Activated CD8-positive, alpha-beta memory T cell treated with anti-CD3 and anti-CD28 coated beads, Interleukin-2, amount 10 ng/mL, durations not matched to agents 7 days and 5 days (primary cell): Measurements from ENCODE around the gene RFTN1. TPM values are rescaled to one million over a fixed set of nuclear protein-coding genes. Genes with fewer than 3 reads are reported as not detected.

Experiments
- ATAC-seq: fragments of 150-1000 bp; cut with Tn5 transposase; one replicate; pipeline ENCODE4 v1.10.0; 2021; ENCODE audit warnings: moderate library complexity
- CTCF ChIA-PET: fragments of 350-600 bp; sonication (Branson Sonifier 250); formaldehyde crosslinking; loops from one replicate; lab custom pipeline; 2021; ENCODE audit warnings: antibody characterized with exemption; lab: Charles Lee
- DNase-seq: peaks from one replicate; pipeline ENCODE4 v3.0.0-alpha.2; 2020
- H3K27ac Mint-ChIP-seq: one replicate; pipeline ENCODE4 v1.8.0; 2021; ENCODE audit warnings: mild to moderate bottlenecking, mixed read lengths
- H3K27me3 Mint-ChIP-seq: one replicate; pipeline ENCODE4 v1.8.0; 2021; ENCODE audit warnings: mixed read lengths
- H3K36me3 Mint-ChIP-seq: one replicate; pipeline ENCODE4 v1.8.0; 2021; ENCODE audit warnings: mild to moderate bottlenecking, mixed read lengths
- H3K4me1 Mint-ChIP-seq: one replicate; pipeline ENCODE4 v1.8.0; 2021; ENCODE audit warnings: mixed read lengths
- H3K4me3 Mint-ChIP-seq: one replicate; pipeline ENCODE4 v1.8.0; 2021; ENCODE audit warnings: mild to moderate bottlenecking, moderate library complexity, mixed read lengths
- H3K9me3 Mint-ChIP-seq: one replicate; pipeline ENCODE4 v1.8.0; 2022; ENCODE audit warnings: low read depth, mixed read lengths
- total RNA-seq, 2 experiments: library from RNA; stranded (reverse); gene quantifications; one replicate each; pipeline ENCODE4 v1.2.3, GENCODE V29; 2021

The RFTN1 gene
- total RNA-seq, 2 experiments from 2014 or later, result 78.0 to 96.7 TPM

DNA sequence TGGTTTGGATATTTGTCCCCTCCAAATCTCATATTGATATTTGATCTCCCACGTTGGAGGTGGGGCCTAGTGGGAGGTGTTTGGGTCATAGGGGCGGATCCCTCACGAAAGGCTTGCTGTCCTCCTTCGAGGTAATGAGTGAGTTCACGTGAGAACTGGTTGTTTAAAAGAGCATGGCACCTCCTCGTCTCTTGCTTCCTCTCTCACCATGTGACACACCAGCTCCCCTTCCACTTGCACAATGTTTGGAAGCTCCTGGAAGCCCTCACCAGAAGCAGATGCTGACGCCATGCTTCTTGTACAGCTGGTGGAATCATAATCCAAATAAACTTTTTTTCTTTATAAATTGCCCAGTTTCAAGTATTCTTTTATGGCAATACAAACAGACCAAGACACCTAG lies 38.6 kb downstream of the RFTN1 start:
- Mint-ChIP-seq H3K27ac (no peak overlapping the region), H3K27me3 (no peaks in the 10 kb centered on the region), H3K4me1 (peaks cover 41% of the 10 kb centered on the region), H3K9me3 (peaks cover 2% of the 10 kb centered on the region), H3K4me3 (no peak overlapping the region), H3K36me3 (peaks cover 84% of the 10 kb centered on the region)
- DNase-seq (no peak), ATAC-seq (no peak)
- CTCF ChIA-PET, result no interaction called here

DNA sequence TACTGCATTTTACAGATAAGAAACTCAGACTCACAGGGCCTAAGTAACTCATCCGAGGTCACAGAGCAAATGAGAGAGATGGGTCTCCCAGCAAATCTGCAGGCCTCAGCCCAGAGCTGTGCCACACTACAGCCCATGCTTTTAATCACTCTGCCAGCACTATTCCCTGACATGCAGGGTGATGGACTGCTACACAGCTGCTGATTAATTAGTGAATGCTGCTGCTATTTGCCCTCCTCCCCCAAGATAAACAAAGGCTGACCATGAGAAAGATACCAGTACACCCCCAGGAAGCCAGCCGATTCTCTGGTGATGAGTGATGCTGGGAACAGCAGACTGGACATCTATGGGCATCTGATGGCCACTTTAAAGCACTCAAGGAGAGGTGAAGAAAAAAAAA lies 39.3 kb downstream of the RFTN1 start:
- CTCF ChIA-PET, result interaction anchor here (1.4 kb wide), 1 partner anchor 34 kb away, joined by 3 read pairs; no protein-coding TSS in a partner anchor
- DNase-seq (no peak), ATAC-seq (no peak)
- Mint-ChIP-seq H3K9me3 (peaks cover 2% of the 10 kb centered on the region), H3K36me3 (peaks cover 81% of the 10 kb centered on the region), H3K27me3 (no peaks in the 10 kb centered on the region), H3K27ac (no peak overlapping the region), H3K4me3 (no peak overlapping the region), H3K4me1 (peaks cover 45% of the 10 kb centered on the region)

DNA sequence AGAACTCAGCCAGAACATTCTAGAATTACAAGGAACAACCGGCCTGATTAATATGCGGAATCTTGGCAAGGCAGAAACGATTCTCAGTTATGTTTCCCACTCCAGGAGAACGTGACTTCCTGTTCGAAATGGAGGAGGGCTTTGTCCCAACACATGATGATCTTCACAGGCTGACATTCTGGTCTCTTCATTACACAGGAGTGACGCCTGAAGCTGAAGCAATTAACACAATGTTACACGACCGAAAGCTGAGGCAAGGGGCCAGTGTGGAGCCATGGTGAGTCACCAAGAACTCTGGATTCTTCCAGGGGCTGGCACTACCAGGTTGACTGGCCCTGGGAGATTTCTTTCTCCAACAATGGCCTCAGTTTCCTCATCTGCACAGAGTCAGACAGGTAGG lies 40.9 kb downstream of the RFTN1 start:
- Mint-ChIP-seq H3K4me3 (no peak overlapping the region), H3K27me3 (no peaks in the 10 kb centered on the region), H3K27ac (no peak overlapping the region), H3K4me1 (peaks cover 53% of the 10 kb centered on the region), H3K9me3 (peaks cover 2% of the 10 kb centered on the region), H3K36me3 (peaks cover 80% of the 10 kb centered on the region)
- ATAC-seq (no peak), DNase-seq (no peak)
- CTCF ChIA-PET, result no interaction called here

DNA sequence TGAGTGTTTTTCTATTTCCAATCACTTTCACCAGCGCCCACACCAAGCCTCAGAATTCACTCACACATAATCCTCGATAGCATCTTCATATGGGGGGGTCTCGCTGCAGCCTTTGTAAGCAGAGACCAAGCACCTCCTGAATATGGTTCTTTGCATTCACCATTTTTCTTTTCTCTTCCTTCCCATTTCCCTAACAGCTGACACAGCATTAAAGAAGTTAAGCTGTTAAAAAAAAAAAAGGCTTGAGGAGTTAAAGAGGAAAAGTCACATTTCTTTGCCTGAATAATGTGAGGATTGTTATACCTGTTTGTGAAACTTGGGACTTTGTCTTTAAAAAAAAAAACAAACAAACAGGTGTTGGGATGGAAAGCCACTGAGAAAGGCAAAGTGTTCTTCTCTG lies 41.6 kb downstream of the RFTN1 start:
- DNase-seq (no peak), ATAC-seq (no peak)
- no peaks in the 10 kb centered on the region for H3K27me3 Mint-ChIP-seq
- CTCF ChIA-PET, result no interaction called here
- peaks cover 83% of the 10 kb centered on the region for H3K36me3 Mint-ChIP-seq
- H3K9me3 Mint-ChIP-seq, result peaks cover 2% of the 10 kb centered on the region
- H3K27ac Mint-ChIP-seq, result no peak overlapping the region
- no peak overlapping the region for H3K4me3 Mint-ChIP-seq
- H3K4me1 Mint-ChIP-seq, result peaks cover 50% of the 10 kb centered on the region

DNA sequence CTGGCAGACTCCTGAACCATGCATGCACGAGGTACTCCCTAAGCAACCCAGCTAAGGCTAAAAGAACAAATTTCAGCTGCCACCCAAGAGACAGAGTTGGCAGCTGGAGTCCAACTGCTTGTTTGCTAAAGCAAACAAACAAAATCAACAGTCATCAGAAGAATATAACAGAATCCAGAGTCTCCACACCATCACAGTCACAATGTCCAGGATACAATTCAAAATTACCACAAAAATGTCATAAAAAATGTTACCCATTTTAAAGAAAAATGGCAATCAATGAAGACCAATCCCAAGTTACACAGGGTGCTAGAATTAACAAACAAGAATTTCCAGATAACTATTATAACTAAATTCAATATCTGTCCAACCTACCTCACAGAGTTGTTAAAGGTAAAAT lies 42.9 kb downstream of the RFTN1 start:
- Mint-ChIP-seq H3K9me3 (peaks cover 2% of the 10 kb centered on the region), H3K27ac (no peak overlapping the region), H3K36me3 (peaks cover 80% of the 10 kb centered on the region), H3K27me3 (no peaks in the 10 kb centered on the region), H3K4me3 (no peak overlapping the region), H3K4me1 (peaks cover 41% of the 10 kb centered on the region)
- CTCF ChIA-PET, result no interaction called here
- DNase-seq (no peak), ATAC-seq (no peak)

DNA sequence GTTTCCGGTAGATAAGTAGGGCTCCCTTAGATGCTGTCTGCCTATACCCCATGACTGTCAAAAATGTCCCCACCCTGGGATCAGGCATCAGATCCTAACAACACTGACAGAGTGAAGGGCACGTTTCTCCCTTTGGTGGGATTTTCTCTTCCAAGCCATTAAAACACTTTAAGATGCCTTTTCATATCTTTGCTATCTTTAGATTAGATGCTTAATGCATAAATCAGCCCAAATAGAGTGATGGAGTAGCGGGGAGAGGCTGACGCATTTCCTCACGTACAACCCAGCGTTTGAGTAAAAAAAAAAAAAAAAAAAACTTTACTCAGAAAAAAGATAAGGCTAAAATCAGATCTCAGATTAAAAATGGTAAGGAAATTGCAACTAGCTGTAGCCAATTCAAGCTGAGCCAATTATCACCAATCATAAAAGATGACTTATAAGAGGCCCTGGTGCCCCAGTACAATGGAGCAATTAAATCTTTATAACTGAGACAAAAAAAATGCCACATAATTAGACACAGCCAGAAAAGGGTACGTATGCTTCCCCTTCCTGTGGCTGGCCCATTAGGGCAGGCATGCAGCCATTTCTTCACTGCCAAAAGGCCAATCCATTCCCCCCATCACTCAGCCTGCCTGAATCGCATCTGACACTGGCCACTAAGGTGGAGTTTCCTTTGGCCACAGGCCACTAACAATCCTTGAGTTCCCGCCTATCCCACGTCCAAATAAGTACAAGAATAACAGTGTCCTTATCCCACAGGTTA lies 45.0 kb downstream of the RFTN1 start:
- Mint-ChIP-seq H3K9me3 (peaks cover 2% of the 10 kb centered on the region), H3K36me3 (peaks cover 72% of the 10 kb centered on the region), H3K27ac (peak overlapping the region; percentile 71), H3K4me1 (peaks cover 44% of the 10 kb centered on the region), H3K27me3 (no peaks in the 10 kb centered on the region), H3K4me3 (peak overlapping the region; percentile 14)
- CTCF ChIA-PET, result interaction anchor here (0.6 kb wide), 1 partner anchor 1234 kb away, joined by 3 read pairs; no protein-coding TSS in a partner anchor
- ATAC-seq, result peak; percentile 33
- DNase-seq, result no peak

DNA sequence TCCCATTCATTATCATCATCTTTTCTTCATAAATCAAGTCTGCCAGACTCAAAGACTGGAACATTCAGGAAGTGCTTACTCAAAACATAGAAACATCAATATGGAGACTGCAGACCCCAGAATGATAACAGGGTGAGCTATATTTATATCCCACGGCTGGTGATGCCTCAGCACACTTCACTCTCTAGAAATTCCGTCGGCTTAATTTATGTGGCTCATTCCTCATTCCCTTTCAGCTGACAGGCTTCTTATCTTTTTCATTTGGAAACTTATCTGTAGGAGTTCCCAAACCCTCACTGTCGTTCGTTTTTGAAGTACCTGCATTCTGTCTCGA lies 45.5 kb downstream of the RFTN1 start:
- Mint-ChIP-seq H3K27me3 (no peaks in the 10 kb centered on the region), H3K36me3 (peaks cover 72% of the 10 kb centered on the region), H3K4me3 (peak overlapping the region; percentile 14), H3K4me1 (peaks cover 48% of the 10 kb centered on the region), H3K9me3 (peaks cover 2% of the 10 kb centered on the region), H3K27ac (peak overlapping the region; percentile 71)
- DNase-seq (no peak), ATAC-seq (peak; percentile 23)
- CTCF ChIA-PET, result no interaction called here

DNA sequence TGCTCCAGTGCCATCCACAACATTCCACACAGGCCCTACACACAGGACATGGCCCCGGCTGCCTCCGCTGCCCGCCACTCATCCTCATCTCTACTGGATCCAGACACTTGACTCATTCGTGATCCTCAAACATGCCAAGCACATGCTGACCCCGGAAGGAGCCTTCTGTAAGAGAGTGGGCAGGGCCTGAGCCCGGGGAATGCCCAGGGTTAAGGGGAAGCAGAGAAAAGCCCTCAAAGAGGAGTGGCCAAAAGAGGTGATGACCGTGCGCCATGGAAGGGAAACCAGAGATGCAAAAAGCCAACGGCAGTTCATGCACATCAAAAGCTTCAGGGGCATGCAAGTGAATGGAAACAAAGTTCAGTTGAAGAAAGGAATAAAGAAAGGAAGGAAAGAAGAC lies 46.1 kb downstream of the RFTN1 start:
- H3K9me3 Mint-ChIP-seq, result peaks cover 2% of the 10 kb centered on the region
- ATAC-seq (peak; percentile 38), DNase-seq (peak; percentile 48)
- no peaks in the 10 kb centered on the region for H3K27me3 Mint-ChIP-seq
- H3K4me3 Mint-ChIP-seq, result no peak overlapping the region
- peaks cover 53% of the 10 kb centered on the region for H3K4me1 Mint-ChIP-seq
- peaks cover 66% of the 10 kb centered on the region for H3K36me3 Mint-ChIP-seq
- H3K27ac Mint-ChIP-seq, result peak overlapping the region; percentile 58
- CTCF ChIA-PET, result no interaction called here

DNA sequence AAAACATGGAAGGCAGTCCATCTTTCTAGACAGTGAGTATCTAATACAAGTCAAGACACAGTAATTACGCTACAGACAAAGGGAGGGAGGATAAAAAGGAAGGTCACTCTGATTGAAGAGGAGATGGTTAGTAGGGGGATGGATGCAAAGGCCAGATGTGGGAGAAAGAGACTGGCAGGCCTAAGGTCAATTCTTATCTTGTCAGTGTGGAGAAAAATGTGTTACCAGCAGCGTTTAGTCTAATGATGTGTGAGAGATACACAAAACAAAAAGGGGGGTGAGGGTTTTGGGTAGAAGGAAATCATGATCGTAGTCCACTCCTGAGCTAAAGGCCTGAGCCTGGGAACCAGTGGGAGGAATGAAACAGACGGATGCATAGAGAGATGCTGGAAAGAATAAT lies 46.7 kb downstream of the RFTN1 start:
- ATAC-seq (no peak), DNase-seq (no peak)
- H3K36me3 Mint-ChIP-seq, result peaks cover 61% of the 10 kb centered on the region
- CTCF ChIA-PET, result no interaction called here
- no peak overlapping the region for H3K4me3 Mint-ChIP-seq
- H3K9me3 Mint-ChIP-seq, result peaks cover 2% of the 10 kb centered on the region
- H3K27me3 Mint-ChIP-seq, result no peaks in the 10 kb centered on the region
- H3K27ac Mint-ChIP-seq, result no peak overlapping the region
- H3K4me1 Mint-ChIP-seq, result peaks cover 57% of the 10 kb centered on the region

DNA sequence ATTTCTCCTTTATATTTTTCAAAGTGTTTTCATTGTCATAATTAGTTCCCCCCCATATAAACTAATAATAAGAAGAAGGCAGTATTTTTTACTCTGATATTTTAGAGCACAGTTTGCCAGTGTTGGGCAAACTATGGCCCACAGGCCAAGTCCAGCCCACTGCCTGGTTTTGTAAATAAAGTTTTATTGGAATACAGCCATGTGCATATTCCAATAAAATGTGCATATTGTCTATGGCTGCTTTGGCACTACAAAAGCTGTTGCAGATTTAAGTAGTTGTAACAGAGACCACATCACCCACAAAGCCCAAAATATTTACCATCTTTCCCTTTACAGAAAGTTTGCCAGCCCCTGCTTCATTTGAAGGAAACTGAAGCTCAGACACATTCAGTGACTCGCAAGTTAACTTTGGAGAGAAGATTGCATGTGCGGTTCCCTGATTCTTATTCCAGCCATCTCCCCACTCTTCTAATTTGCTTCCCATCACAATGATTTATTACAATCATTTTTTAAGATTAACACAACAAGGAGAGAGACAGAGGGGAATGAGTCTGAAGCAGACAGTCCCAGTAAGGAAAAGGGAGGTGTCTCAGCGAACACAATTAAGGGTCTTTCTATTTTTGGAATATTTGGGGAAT lies 48.9 kb downstream of the RFTN1 start:
- H3K27ac Mint-ChIP-seq, result no peak overlapping the region
- DNase-seq, result no peak
- no peaks in the 10 kb centered on the region for H3K9me3 Mint-ChIP-seq
- ATAC-seq, result no peak
- no peak overlapping the region for H3K4me3 Mint-ChIP-seq
- no peaks in the 10 kb centered on the region for H3K27me3 Mint-ChIP-seq
- CTCF ChIA-PET, result no interaction called here
- peaks cover 51% of the 10 kb centered on the region for H3K4me1 Mint-ChIP-seq
- H3K36me3 Mint-ChIP-seq, result peaks cover 49% of the 10 kb centered on the region

DNA sequence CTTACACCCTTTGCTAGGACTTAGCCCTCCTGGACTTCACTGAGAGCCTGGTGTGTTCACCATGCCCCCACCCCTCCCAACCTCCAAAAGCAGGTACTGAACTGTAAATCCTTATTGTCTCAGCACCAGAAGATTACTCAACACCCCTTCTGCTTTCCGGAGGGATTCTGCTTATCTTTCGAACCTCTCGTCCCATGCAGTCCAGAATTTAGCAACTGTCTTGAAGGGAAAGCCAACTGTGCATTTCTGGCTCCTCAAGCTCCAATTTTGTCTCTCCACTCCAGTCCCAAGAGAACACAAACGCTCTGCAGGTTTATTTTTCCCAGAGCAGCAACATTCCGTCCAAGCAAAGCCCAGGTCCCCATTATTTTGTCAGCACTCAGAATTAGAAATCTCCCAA lies 49.6 kb downstream of the RFTN1 start:
- H3K9me3 Mint-ChIP-seq, result no peaks in the 10 kb centered on the region
- CTCF ChIA-PET, result no interaction called here
- DNase-seq (no peak), ATAC-seq (no peak)
- H3K4me3 Mint-ChIP-seq, result no peak overlapping the region
- peaks cover 44% of the 10 kb centered on the region for H3K4me1 Mint-ChIP-seq
- H3K36me3 Mint-ChIP-seq, result peaks cover 42% of the 10 kb centered on the region
- no peaks in the 10 kb centered on the region for H3K27me3 Mint-ChIP-seq
- no peak overlapping the region for H3K27ac Mint-ChIP-seq

DNA sequence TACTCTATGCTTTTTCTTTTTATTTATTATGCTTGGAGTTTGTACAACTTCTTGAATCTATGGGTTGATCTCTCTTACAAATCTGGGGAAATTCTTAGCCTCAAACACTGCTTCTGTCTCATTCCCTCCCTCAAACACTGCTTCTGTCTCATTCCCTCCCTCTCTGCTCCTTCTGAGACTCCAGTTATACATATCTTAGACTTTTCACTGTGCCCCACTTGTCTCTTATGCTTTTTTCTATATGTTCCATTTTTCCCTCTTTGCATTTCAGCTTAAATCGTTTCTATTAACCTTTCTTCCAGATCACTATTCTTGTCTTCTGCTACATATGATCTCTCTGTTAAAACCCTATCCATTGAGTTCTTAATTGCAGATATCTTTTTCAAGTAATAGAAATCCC lies 50.4 kb downstream of the RFTN1 start:
- H3K9me3 Mint-ChIP-seq, result no peaks in the 10 kb centered on the region
- no peaks in the 10 kb centered on the region for H3K27me3 Mint-ChIP-seq
- no peak for DNase-seq
- peaks cover 38% of the 10 kb centered on the region for H3K4me1 Mint-ChIP-seq
- peak overlapping the region; percentile 6 for H3K4me3 Mint-ChIP-seq
- H3K36me3 Mint-ChIP-seq, result peaks cover 39% of the 10 kb centered on the region
- CTCF ChIA-PET, result interaction anchor here (0.9 kb wide), 1 partner anchor 198 kb away, joined by 3 read pairs; the partner anchor contains the start of gene OXNAD1
- H3K27ac Mint-ChIP-seq, result peak overlapping the region; percentile 75
- ATAC-seq, result peak; percentile 9

DNA sequence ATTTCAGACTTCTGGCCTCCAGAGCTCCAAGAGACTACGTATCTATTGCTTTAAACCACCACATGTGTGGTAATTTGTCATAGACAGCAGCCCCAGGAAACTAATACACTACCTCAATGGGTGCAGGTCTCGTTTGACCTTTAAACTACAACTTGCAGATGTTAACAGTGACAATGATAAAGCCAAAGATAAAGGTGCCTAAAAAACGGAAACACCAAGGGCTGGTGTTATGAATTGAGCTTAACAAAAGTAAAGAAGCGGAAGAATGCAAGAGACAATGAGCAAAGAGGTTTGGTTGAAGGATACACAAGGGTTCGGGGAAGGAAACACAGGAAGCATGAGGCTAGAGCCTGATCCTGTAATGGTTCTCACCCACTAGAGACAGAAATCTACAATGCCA lies 50.8 kb downstream of the RFTN1 start:
- DNase-seq (peak; percentile 60), ATAC-seq (peak; percentile 83)
- CTCF ChIA-PET, result interaction anchor here (0.9 kb wide), 1 partner anchor 197 kb away, joined by 3 read pairs; the partner anchor contains the start of gene OXNAD1
- Mint-ChIP-seq H3K4me1 (peaks cover 34% of the 10 kb centered on the region), H3K4me3 (no peak overlapping the region), H3K36me3 (peaks cover 38% of the 10 kb centered on the region), H3K27me3 (no peaks in the 10 kb centered on the region), H3K27ac (peak overlapping the region; percentile 75), H3K9me3 (no peaks in the 10 kb centered on the region)
